ENCODE data around the gene CHST2.
"Not testable (repeated sequence)": the region's sequence is repeated elsewhere in the genome, so short reads cannot be mapped to it uniquely, and the experiment has no call there.

The CHST2 gene

GRCh38 chr3:143155756-143156155 is 36.2 kb downstream of the CHST2 start:
- Mint-ChIP-seq H3K4me1 (ENCODE audit: low read depth) (peaks cover 17% of the 10 kb centered on the region), H3K9me3 (no peaks in the 10 kb centered on the region), H3K4me3 (no peak overlapping the region), H3K27me3 (ENCODE audit: low read depth) (no peaks in the 10 kb centered on the region), H3K27ac (no peak overlapping the region), H3K36me3 (ENCODE audit: low read depth) (no peaks in the 10 kb centered on the region)
- no peak for DNase-seq (ENCODE audit: low spot score)

- Mint-ChIP-seq H3K4me1 (ENCODE audit: low read depth) (peaks cover 25% of the 10 kb centered on the region), H3K4me3 (no peak overlapping the region), H3K36me3 (ENCODE audit: low read depth) (no peaks in the 10 kb centered on the region), H3K27me3 (ENCODE audit: low read depth) (no peaks in the 10 kb centered on the region), H3K27ac (peak overlapping the region; percentile 2), H3K9me3 (no peaks in the 10 kb centered on the region)
- DNase-seq (ENCODE audit: low spot score), result peak; percentile 35
Observed at GRCh38 chr3:143158014-143158988, 38.7 kb downstream of the CHST2 start.

GRCh38 chr3:143160437-143160836 is 40.9 kb downstream of the CHST2 start:
- no peaks in the 10 kb centered on the region for H3K27me3 Mint-ChIP-seq (ENCODE audit: low read depth)
- no peak for DNase-seq (ENCODE audit: low spot score)
- H3K4me3 Mint-ChIP-seq, result no peak overlapping the region
- H3K27ac Mint-ChIP-seq, result no peak overlapping the region
- no peaks in the 10 kb centered on the region for H3K9me3 Mint-ChIP-seq
- no peaks in the 10 kb centered on the region for H3K36me3 Mint-ChIP-seq (ENCODE audit: low read depth)
- peaks cover 45% of the 10 kb centered on the region for H3K4me1 Mint-ChIP-seq (ENCODE audit: low read depth)

GRCh38 chr3:143163562-143164100 is 44.1 kb downstream of the CHST2 start:
- no peaks in the 10 kb centered on the region for H3K27me3 Mint-ChIP-seq (ENCODE audit: low read depth)
- peak overlapping the region; percentile 80 for H3K27ac Mint-ChIP-seq
- H3K9me3 Mint-ChIP-seq, result no peaks in the 10 kb centered on the region
- H3K36me3 Mint-ChIP-seq (ENCODE audit: low read depth), result no peaks in the 10 kb centered on the region
- no peak for DNase-seq (ENCODE audit: low spot score)
- peaks cover 50% of the 10 kb centered on the region for H3K4me1 Mint-ChIP-seq (ENCODE audit: low read depth)
- H3K4me3 Mint-ChIP-seq, result no peak overlapping the region

GRCh38 chr3:143165211-143165610 is 45.6 kb downstream of the CHST2 start:
- H3K27me3 Mint-ChIP-seq (ENCODE audit: low read depth), result no peaks in the 10 kb centered on the region
- peak overlapping the region; percentile 80 for H3K27ac Mint-ChIP-seq
- peaks cover 7% of the 10 kb centered on the region for H3K36me3 Mint-ChIP-seq (ENCODE audit: low read depth)
- no peak for DNase-seq (ENCODE audit: low spot score)
- H3K4me3 Mint-ChIP-seq, result peak overlapping the region; percentile 46
- no peaks in the 10 kb centered on the region for H3K9me3 Mint-ChIP-seq
- peaks cover 58% of the 10 kb centered on the region for H3K4me1 Mint-ChIP-seq (ENCODE audit: low read depth)

GRCh38 chr3:143165612-143166285 is 46.2 kb downstream of the CHST2 start:
- H3K9me3 Mint-ChIP-seq; H3K27me3 Mint-ChIP-seq (ENCODE audit: low read depth); H3K36me3 Mint-ChIP-seq (ENCODE audit: low read depth): not testable (repeated sequence)
- peaks cover 64% of the 10 kb centered on the region for H3K4me1 Mint-ChIP-seq (ENCODE audit: low read depth)
- H3K27ac Mint-ChIP-seq, result peak overlapping the region; percentile 80
- DNase-seq (ENCODE audit: low spot score), result peak; percentile 65
- H3K4me3 Mint-ChIP-seq, result peak overlapping the region; percentile 32

GRCh38 chr3:143166376-143166775 is 46.8 kb downstream of the CHST2 start:
- Mint-ChIP-seq H3K9me3 (no peaks in the 10 kb centered on the region), H3K4me3 (no peak overlapping the region), H3K27me3 (ENCODE audit: low read depth) (no peaks in the 10 kb centered on the region), H3K4me1 (ENCODE audit: low read depth) (peaks cover 70% of the 10 kb centered on the region), H3K36me3 (ENCODE audit: low read depth) (peaks cover 7% of the 10 kb centered on the region), H3K27ac (peak overlapping the region; percentile 43)
- DNase-seq (ENCODE audit: low spot score), result no peak

- Mint-ChIP-seq H3K9me3 (peaks cover 9% of the 10 kb centered on the region), H3K27ac (no peak overlapping the region), H3K36me3 (ENCODE audit: low read depth) (peaks cover 14% of the 10 kb centered on the region), H3K4me1 (ENCODE audit: low read depth) (peaks cover 80% of the 10 kb centered on the region), H3K4me3 (no peak overlapping the region), H3K27me3 (ENCODE audit: low read depth) (no peaks in the 10 kb centered on the region)
- DNase-seq (ENCODE audit: low spot score), result no peak
Observed at GRCh38 chr3:143167969-143168854, 48.6 kb downstream of the CHST2 start.

GRCh38 chr3:143168855-143169192 is 49.3 kb downstream of the CHST2 start:
- peaks cover 13% of the 10 kb centered on the region for H3K9me3 Mint-ChIP-seq
- H3K4me1 Mint-ChIP-seq (ENCODE audit: low read depth), result peaks cover 77% of the 10 kb centered on the region
- H3K36me3 Mint-ChIP-seq (ENCODE audit: low read depth), result peaks cover 17% of the 10 kb centered on the region
- DNase-seq (ENCODE audit: low spot score), result no peak
- no peaks in the 10 kb centered on the region for H3K27me3 Mint-ChIP-seq (ENCODE audit: low read depth)
- H3K4me3 Mint-ChIP-seq, result no peak overlapping the region
- peak overlapping the region; percentile 19 for H3K27ac Mint-ChIP-seq

GRCh38 chr3:143170074-143170473 is 50.5 kb downstream of the CHST2 start:
- DNase-seq (ENCODE audit: low spot score), result no peak
- peaks cover 68% of the 10 kb centered on the region for H3K4me1 Mint-ChIP-seq (ENCODE audit: low read depth)
- H3K4me3 Mint-ChIP-seq, result peak overlapping the region; percentile 66
- peaks cover 24% of the 10 kb centered on the region for H3K36me3 Mint-ChIP-seq (ENCODE audit: low read depth)
- peaks cover 21% of the 10 kb centered on the region for H3K9me3 Mint-ChIP-seq
- H3K27me3 Mint-ChIP-seq (ENCODE audit: low read depth), result no peaks in the 10 kb centered on the region
- H3K27ac Mint-ChIP-seq, result peak overlapping the region; percentile 98

GRCh38 chr3:143170676-143171075 is 51.1 kb downstream of the CHST2 start:
- peaks cover 63% of the 10 kb centered on the region for H3K4me1 Mint-ChIP-seq (ENCODE audit: low read depth)
- no peaks in the 10 kb centered on the region for H3K27me3 Mint-ChIP-seq (ENCODE audit: low read depth)
- H3K4me3 Mint-ChIP-seq, result peak overlapping the region; percentile 81

GRCh38 chr3:143171141-143171980 is 51.8 kb downstream of the CHST2 start:
- peak; percentile 32 for DNase-seq (ENCODE audit: low spot score)
- Mint-ChIP-seq H3K36me3 (ENCODE audit: low read depth) (peaks cover 24% of the 10 kb centered on the region), H3K27ac (peak overlapping the region; percentile 98), H3K9me3 (peaks cover 21% of the 10 kb centered on the region), H3K27me3 (ENCODE audit: low read depth) (no peaks in the 10 kb centered on the region), H3K4me1 (ENCODE audit: low read depth) (peaks cover 57% of the 10 kb centered on the region), H3K4me3 (peak overlapping the region; percentile 81)

More at GRCh38 chr3:143170676-143171075, 51.1 kb downstream of the CHST2 start:
- Mint-ChIP-seq H3K27ac (peak overlapping the region; percentile 98), H3K36me3 (ENCODE audit: low read depth) (peaks cover 24% of the 10 kb centered on the region), H3K9me3 (peaks cover 21% of the 10 kb centered on the region)
- no peak for DNase-seq (ENCODE audit: low spot score)
